Endothelial cell of umbilical vein (primary cell): Measurements from ENCODE around the gene CDK5RAP2. TPM values are rescaled to one million over a fixed set of nuclear protein-coding genes. Genes with fewer than 3 reads are reported as not detected.

Experiments used
- BruUV-seq: library from RNA; stranded (reverse); fragments of 400-500 nt; replicated peaks from 2 replicates; lab custom pipeline; 2021; lab: Mats Ljungman, UMichigan
- CTCF ChIA-PET: fragments of 300-600, 350-600 bp; sonication (Branson Sonifier 250); formaldehyde crosslinking; loops from one replicate; lab custom pipeline; 2021; ENCODE audit warnings: antibody characterized with exemption, inconsistent platforms; lab: Charles Lee
- POLR2A ChIA-PET: fragments of 300-600, 350-600 bp; sonication (Branson Sonifier 250); formaldehyde crosslinking; loops from one replicate; lab custom pipeline; 2021; ENCODE audit warnings: antibody characterized with exemption, inconsistent platforms; lab: Charles Lee
- DNase-seq: peaks from one replicate; pipeline ENCODE4 v3.0.0-alpha.2; 2011; ENCODE audit warnings: low read depth, low spot score
- FAIRE-seq: peaks from 2 replicates; lab custom pipeline; 2011; peaks lifted over from hg19 to GRCh38; lab: Jason Lieb, UNC
- H2AFZ ChIP-seq: 2 replicates; pipeline ENCODE4 v1.6.0; 2012; ENCODE audit warnings: low read depth, low read length, control low read depth, inconsistent platforms
- H3K27ac ChIP-seq: 2 replicates; pipeline ENCODE4 v1.5.1; 2011; ENCODE audit warnings: low read depth, mild to moderate bottlenecking, control low read depth, low read length, moderate library complexity; ENCODE audit not compliant: insufficient read depth
- H3K27me3 ChIP-seq, 2 experiments: 2 replicates each; pipeline versions ENCODE4 v1.6.0 to v1.6.1; 2011; ENCODE audit warnings: low read length in 2 of 2, mixed read lengths in 1 of 2; ENCODE audit not compliant: control insufficient read depth in 2 of 2, insufficient read depth in 2 of 2
- H3K36me3 ChIP-seq, 2 experiments: 2 replicates in 1 of 2; 3 replicates in 1 of 2; pipeline ENCODE4 v1.5.1; 2011; ENCODE audit warnings: low read length in 2 of 2, mild to moderate bottlenecking in 1 of 2, moderate library complexity in 1 of 2; ENCODE audit not compliant: control insufficient read depth in 2 of 2, insufficient read depth in 2 of 2; ENCODE audit errors: extremely low read depth in 1 of 2
- H3K4me1 ChIP-seq: 3 replicates; pipeline ENCODE4 v1.5.1; 2011; ENCODE audit warnings: mild to moderate bottlenecking, low read length; ENCODE audit not compliant: control insufficient read depth, insufficient read depth; ENCODE audit errors: extremely low read depth
- H3K4me2 ChIP-seq: 2 replicates; pipeline ENCODE4 v1.6.1; 2011; ENCODE audit warnings: low read length, control low read depth, mixed read lengths; ENCODE audit not compliant: insufficient read depth
- H3K4me3 ChIP-seq, 3 experiments: fragments of 200-600 bp in 1 of 3; sonication (generic), shearing (Covaris generic) in 1 of 3; replicated peaks in 1 of 3; 2 replicates each; pipeline ENCODE4 v1.5.1; 2011 to 2016; ENCODE audit warnings: control low read depth in 3 of 3, low read length in 3 of 3, mild to moderate bottlenecking in 2 of 3, inconsistent platforms in 1 of 3, low read depth in 1 of 3, moderate library complexity in 1 of 3; ENCODE audit not compliant: insufficient read depth in 1 of 3
- H3K79me2 ChIP-seq: 2 replicates; pipeline ENCODE4 v1.6.0; 2012; ENCODE audit warnings: low read length, inconsistent platforms; ENCODE audit not compliant: control insufficient read depth, insufficient read depth
- H3K9ac ChIP-seq: replicated peaks from 2 replicates; pipeline ENCODE3; 2011; ENCODE audit warnings: low read length, control low read depth; ENCODE audit not compliant: insufficient read depth; ENCODE audit errors: extremely low read depth
- H3K9me1 ChIP-seq: replicated peaks from 3 replicates; pipeline ENCODE4 v1.6.0; 2011; ENCODE audit warnings: mild to moderate bottlenecking, low read length; ENCODE audit not compliant: control insufficient read depth, insufficient read depth; ENCODE audit errors: extremely low read depth
- H3K9me3 ChIP-seq: replicated peaks from 2 replicates; pipeline ENCODE4 v1.5.1; 2012; ENCODE audit warnings: low read length, inconsistent platforms; ENCODE audit not compliant: control insufficient read depth, insufficient read depth
- H4K20me1 ChIP-seq: replicated peaks from 2 replicates; pipeline ENCODE3; 2011; ENCODE audit warnings: mild to moderate bottlenecking, low read length; ENCODE audit not compliant: control insufficient read depth, insufficient read depth; ENCODE audit errors: extremely low read depth
- EZH2 ChIP-seq: IDR thresholded peaks from 2 replicates; pipeline ENCODE4 v1.6.1; 2012; ENCODE audit warnings: borderline replicate concordance, low read depth, mild to moderate bottlenecking, moderate library complexity, low read length, inconsistent platforms; ENCODE audit not compliant: severe bottlenecking
- FOS ChIP-seq: IDR thresholded peaks from 2 replicates; pipeline ENCODE4 v1.6.1; 2011; ENCODE audit warnings: mild to moderate bottlenecking, low read length, moderate library complexity, borderline replicate concordance; ENCODE audit not compliant: insufficient read depth
- GATA2 ChIP-seq: IDR thresholded peaks from 2 replicates; pipeline ENCODE4 v1.7.0; 2011; ENCODE audit warnings: low read depth, mild to moderate bottlenecking, moderate library complexity, mixed read lengths, low read length; ENCODE audit not compliant: insufficient read length, insufficient read depth
- JUN ChIP-seq: IDR thresholded peaks from 2 replicates; pipeline ENCODE4 v1.6.1; 2011; ENCODE audit warnings: borderline replicate concordance, low read depth; ENCODE audit not compliant: insufficient read length, insufficient read depth
- MYC ChIP-seq: IDR thresholded peaks from one replicate; pipeline ENCODE4 v1.6.1; 2011; ENCODE audit warnings: mild to moderate bottlenecking, low read depth, low read length
- POLR2A ChIP-seq: IDR thresholded peaks from 2 replicates; pipeline ENCODE4 v1.6.1; 2012; ENCODE audit warnings: low read depth, mild to moderate bottlenecking, control low read depth, low read length
- POLR2AphosphoS5 ChIP-seq: IDR thresholded peaks from 2 replicates; pipeline ENCODE4 v1.6.1; 2012; ENCODE audit warnings: low read depth, mild to moderate bottlenecking, control low read depth, low read length, moderate library complexity; ENCODE audit not compliant: insufficient read depth
- dilution Hi-C: fragments of 300-500 bp; cut with MboI; formaldehyde crosslinking; loops from one replicate; pipeline ENCODE4 v1.15.0; 2019; ENCODE audit warnings: low sequenced_read_pairs; ENCODE audit not compliant: extremely low pct_ligation_motif_present
- intact Hi-C: fragments of 100-400 bp; cut with micrococcal nuclease; formaldehyde crosslinking; loops from one replicate; pipeline ENCODE4 v1.10.0; 2022
- polyA plus RNA-seq, 4 experiments: library from polyadenylated mRNA; depleted of rRNA in 3 of 4; stranded (reverse) in 3 of 4; unstranded in 1 of 4; fragments of >200 nt; gene quantifications; 2 replicates each; pipeline versions ENCODE4 v1.2.1 to v1.2.3, GENCODE V29; 2011 to 2012; ENCODE audit warnings: missing spikeins in 1 of 4
- total RNA-seq: library from RNA; stranded (reverse); gene quantifications from 2 replicates; pipeline ENCODE4 v1.2.3, GENCODE V29; 2021
- TF ChIP-seq, protein P1 (sequence below): IDR thresholded peaks from 2 replicates; pipeline ENCODE4 v1.6.1; 2011; ENCODE audit not compliant: insufficient read depth, insufficient read length
- TF ChIP-seq, protein P2 (sequence below), 2 donors: IDR thresholded peaks; 1 replicate in 1 of 2; 2 replicates in 1 of 2; pipeline ENCODE4 v1.5.1; 2011; ENCODE audit warnings: low read length in 2 of 2, mild to moderate bottlenecking in 2 of 2, moderate library complexity in 2 of 2, control low read depth in 1 of 2, inconsistent platforms in 1 of 2, low read depth in 1 of 2; ENCODE audit not compliant: insufficient read depth in 1 of 2; ENCODE audit errors: extremely low read depth in 1 of 2

Gene CDK5RAP2
- total and polyA plus RNA-seq, 2 donors (not counting 3 experiments of a cell fraction or from before 2014, with no cell fraction given), result 17.5 to 56.7 TPM

- DNase-seq (peak; percentile 68), FAIRE-seq (peak; percentile 66)
- no TSS peak for BruUV-seq
These were observed 193.4 kb downstream of the CDK5RAP2 start for GRCh38 chr9:120386390-120387131.

More at GRCh38 chr9:120386390-120387131, 193.4 kb downstream of the CDK5RAP2 start:
- CTCF ChIA-PET, result interaction anchor here (0.8 to 1.6 kb wide), 4 partner anchors 10 to 91 kb away, joined by 3 to 6 read pairs (median 5); no protein-coding TSS in a partner anchor
- no peak overlapping the region for H3K27ac ChIP-seq
- H2AFZ ChIP-seq, result no peak overlapping the region
- no peak overlapping the region for H3K4me3 ChIP-seq
- H3K27me3 ChIP-seq, result no peaks in the 10 kb centered on the region
- no peak overlapping the region for H3K4me2 ChIP-seq
- dilution Hi-C loops, result no loop called here
- H3K9ac ChIP-seq, result no peak overlapping the region
- H3K9me3 ChIP-seq, result no peaks in the 10 kb centered on the region
- peaks cover under 1 to 4% of the 10 kb centered on the region in 2 experiments for H3K36me3 ChIP-seq
- POLR2A ChIA-PET, result no interaction called here
- intact Hi-C loops, result loop anchor here (1.0 kb wide), 1 partner anchor 20 kb away; no protein-coding TSS in a partner anchor
- no peaks in the 10 kb centered on the region for H3K79me2 ChIP-seq
- no peaks in the 10 kb centered on the region for H3K9me1 ChIP-seq
- no peaks in the 10 kb centered on the region for H4K20me1 ChIP-seq
- no peak for TF ChIP-seq EZH2
- no peak for TF ChIP-seq POLR2AphosphoS5
- TF ChIP-seq, protein P1, sequence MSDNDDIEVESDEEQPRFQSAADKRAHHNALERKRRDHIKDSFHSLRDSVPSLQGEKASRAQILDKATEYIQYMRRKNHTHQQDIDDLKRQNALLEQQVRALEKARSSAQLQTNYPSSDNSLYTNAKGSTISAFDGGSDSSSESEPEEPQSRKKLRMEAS, result no peak
- no peak for TF ChIP-seq FOS
- no peak for TF ChIP-seq POLR2A
- no peak for TF ChIP-seq JUN
- TF ChIP-seq GATA2, result no peak
- no peak for TF ChIP-seq MYC
- TF ChIP-seq, protein P2, sequence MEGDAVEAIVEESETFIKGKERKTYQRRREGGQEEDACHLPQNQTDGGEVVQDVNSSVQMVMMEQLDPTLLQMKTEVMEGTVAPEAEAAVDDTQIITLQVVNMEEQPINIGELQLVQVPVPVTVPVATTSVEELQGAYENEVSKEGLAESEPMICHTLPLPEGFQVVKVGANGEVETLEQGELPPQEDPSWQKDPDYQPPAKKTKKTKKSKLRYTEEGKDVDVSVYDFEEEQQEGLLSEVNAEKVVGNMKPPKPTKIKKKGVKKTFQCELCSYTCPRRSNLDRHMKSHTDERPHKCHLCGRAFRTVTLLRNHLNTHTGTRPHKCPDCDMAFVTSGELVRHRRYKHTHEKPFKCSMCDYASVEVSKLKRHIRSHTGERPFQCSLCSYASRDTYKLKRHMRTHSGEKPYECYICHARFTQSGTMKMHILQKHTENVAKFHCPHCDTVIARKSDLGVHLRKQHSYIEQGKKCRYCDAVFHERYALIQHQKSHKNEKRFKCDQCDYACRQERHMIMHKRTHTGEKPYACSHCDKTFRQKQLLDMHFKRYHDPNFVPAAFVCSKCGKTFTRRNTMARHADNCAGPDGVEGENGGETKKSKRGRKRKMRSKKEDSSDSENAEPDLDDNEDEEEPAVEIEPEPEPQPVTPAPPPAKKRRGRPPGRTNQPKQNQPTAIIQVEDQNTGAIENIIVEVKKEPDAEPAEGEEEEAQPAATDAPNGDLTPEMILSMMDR (IDR thresholded peaks at IDR 0.05; ENCODE audit: extremely low read depth in 1 of 2, insufficient read depth in 1 of 2, low read depth in 1 of 2, low read length in 2 of 2), result no peak
- H3K4me1 ChIP-seq, result no peaks in the 10 kb centered on the region
